Suprapubic skin (tissue), 4 donors: ENCODE measurements around the gene PARD6B. TPM values are rescaled to one million over a fixed set of nuclear protein-coding genes. Genes with fewer than 3 reads are reported as not detected.
A peak's percentile ranks its signal among the peaks of the same experiment; 100 is the strongest.
"Not testable (repeated sequence)": the region's sequence is repeated elsewhere in the genome, so short reads cannot be mapped to it uniquely, and the experiment has no call there.

Experiments used
- DNase-seq, 2 donors: peaks; one replicate each; pipeline ENCODE4 v3.0.0-alpha.2; 2019; ENCODE audit warnings: low spot score in 2 of 2
- H3K27ac ChIP-seq: fragments of 200-600 bp; sonication (generic); one replicate; pipeline ENCODE4 v1.5.1; 2019
- H3K27me3 ChIP-seq: fragments of 200-600 bp; sonication (generic); one replicate; pipeline ENCODE4 v1.5.1; 2019
- H3K36me3 ChIP-seq: fragments of 200-600 bp; sonication (generic); one replicate; pipeline ENCODE4 v1.5.1; 2019
- H3K4me1 ChIP-seq: fragments of 200-600 bp; sonication (generic); one replicate; pipeline ENCODE4 v1.5.1; 2019
- H3K4me3 ChIP-seq: fragments of 200-600 bp; sonication (generic); one replicate; pipeline ENCODE4 v1.5.1; 2019; ENCODE audit warnings: mild to moderate bottlenecking
- H3K9me3 ChIP-seq: fragments of 200-600 bp; sonication (generic); one replicate; pipeline ENCODE4 v1.5.1; 2019
- EP300 ChIP-seq: sonication (generic); formaldehyde crosslinking; IDR thresholded peaks from one replicate; pipeline ENCODE4 v1.6.1; 2017; ENCODE audit warnings: antibody characterized with exemption
- POLR2A ChIP-seq, 2 donors: fragments of 450-650 bp; IDR thresholded peaks; one replicate each; pipeline ENCODE4 v1.6.1; 2017; ENCODE audit warnings: antibody characterized with exemption in 2 of 2, mild to moderate bottlenecking in 2 of 2, moderate library complexity in 2 of 2
- POLR2AphosphoS5 ChIP-seq, 3 donors: sonication (generic); formaldehyde crosslinking; IDR thresholded peaks; one replicate each; pipeline ENCODE4 v1.6.1; 2017; ENCODE audit warnings: antibody characterized with exemption in 3 of 3
- WGBS: methylation state at CpG from one replicate; pipeline ENCODE4 v1.1.5; 2018; 5-methylcytosine and 5-hydroxymethylcytosine counted together
- total RNA-seq, 4 donors: library from RNA; depleted of rRNA; stranded (reverse); fragments of >200 nt; gene quantifications; one replicate each; pipeline ENCODE4 v1.1.0, GENCODE V29; 2016
- TF ChIP-seq, protein P1 (sequence below), 2 donors: fragments of 200-600 bp in 1 of 2; fragments of 450-650 bp in 1 of 2; sonication (generic) in 1 of 2; IDR thresholded peaks; one replicate each; pipeline ENCODE4 v1.5.1; 2016 to 2019; ENCODE audit warnings: antibody characterized with exemption in 2 of 2, mild to moderate bottlenecking in 1 of 2, moderate library complexity in 1 of 2

Gene PARD6B
- total RNA-seq, 4 donors from 2014 or later: 7.6 to 10.3 (median 8.4) TPM

GRCh38 chr20:50788045-50788991 is 56.9 kb downstream of the PARD6B start:
- TF ChIP-seq, protein P1, sequence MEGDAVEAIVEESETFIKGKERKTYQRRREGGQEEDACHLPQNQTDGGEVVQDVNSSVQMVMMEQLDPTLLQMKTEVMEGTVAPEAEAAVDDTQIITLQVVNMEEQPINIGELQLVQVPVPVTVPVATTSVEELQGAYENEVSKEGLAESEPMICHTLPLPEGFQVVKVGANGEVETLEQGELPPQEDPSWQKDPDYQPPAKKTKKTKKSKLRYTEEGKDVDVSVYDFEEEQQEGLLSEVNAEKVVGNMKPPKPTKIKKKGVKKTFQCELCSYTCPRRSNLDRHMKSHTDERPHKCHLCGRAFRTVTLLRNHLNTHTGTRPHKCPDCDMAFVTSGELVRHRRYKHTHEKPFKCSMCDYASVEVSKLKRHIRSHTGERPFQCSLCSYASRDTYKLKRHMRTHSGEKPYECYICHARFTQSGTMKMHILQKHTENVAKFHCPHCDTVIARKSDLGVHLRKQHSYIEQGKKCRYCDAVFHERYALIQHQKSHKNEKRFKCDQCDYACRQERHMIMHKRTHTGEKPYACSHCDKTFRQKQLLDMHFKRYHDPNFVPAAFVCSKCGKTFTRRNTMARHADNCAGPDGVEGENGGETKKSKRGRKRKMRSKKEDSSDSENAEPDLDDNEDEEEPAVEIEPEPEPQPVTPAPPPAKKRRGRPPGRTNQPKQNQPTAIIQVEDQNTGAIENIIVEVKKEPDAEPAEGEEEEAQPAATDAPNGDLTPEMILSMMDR (IDR thresholded peaks at IDR 0.05): no peak
- TF ChIP-seq POLR2A (IDR thresholded peaks at IDR 0.05): no peak
- no peak for TF ChIP-seq POLR2AphosphoS5 (IDR thresholded peaks at IDR 0.05)
- TF ChIP-seq EP300: no peak
- H3K27me3 ChIP-seq: no peaks in the 10 kb centered on the region
- 63% methylated on average over 18 of the region's 18 CpGs for WGBS
- H3K36me3 ChIP-seq: no peaks in the 10 kb centered on the region
- DNase-seq: no peak
- peaks cover 14% of the 10 kb centered on the region for H3K4me1 ChIP-seq
- H3K4me3 ChIP-seq: no peak overlapping the region
- no peak overlapping the region for H3K27ac ChIP-seq
- no peaks in the 10 kb centered on the region for H3K9me3 ChIP-seq

- 57% methylated on average over 11 of the region's 11 CpGs for WGBS
- Histone ChIP-seq H3K4me3 (no peak overlapping the region), H3K36me3 (no peaks in the 10 kb centered on the region), H3K4me1 (peaks cover 24% of the 10 kb centered on the region), H3K27me3 (no peaks in the 10 kb centered on the region), H3K9me3 (no peaks in the 10 kb centered on the region), H3K27ac (peak overlapping the region; percentile 77)
- TF ChIP-seq POLR2A (IDR thresholded peaks at IDR 0.05) (no peak), POLR2AphosphoS5 (IDR thresholded peaks at IDR 0.05) (no peak), EP300 (no peak)
- TF ChIP-seq, protein P1 (IDR thresholded peaks at IDR 0.05): no peak
- DNase-seq: no peak
Observed at GRCh38 chr20:50789968-50790650, 58.7 kb downstream of the PARD6B start.

DNA sequence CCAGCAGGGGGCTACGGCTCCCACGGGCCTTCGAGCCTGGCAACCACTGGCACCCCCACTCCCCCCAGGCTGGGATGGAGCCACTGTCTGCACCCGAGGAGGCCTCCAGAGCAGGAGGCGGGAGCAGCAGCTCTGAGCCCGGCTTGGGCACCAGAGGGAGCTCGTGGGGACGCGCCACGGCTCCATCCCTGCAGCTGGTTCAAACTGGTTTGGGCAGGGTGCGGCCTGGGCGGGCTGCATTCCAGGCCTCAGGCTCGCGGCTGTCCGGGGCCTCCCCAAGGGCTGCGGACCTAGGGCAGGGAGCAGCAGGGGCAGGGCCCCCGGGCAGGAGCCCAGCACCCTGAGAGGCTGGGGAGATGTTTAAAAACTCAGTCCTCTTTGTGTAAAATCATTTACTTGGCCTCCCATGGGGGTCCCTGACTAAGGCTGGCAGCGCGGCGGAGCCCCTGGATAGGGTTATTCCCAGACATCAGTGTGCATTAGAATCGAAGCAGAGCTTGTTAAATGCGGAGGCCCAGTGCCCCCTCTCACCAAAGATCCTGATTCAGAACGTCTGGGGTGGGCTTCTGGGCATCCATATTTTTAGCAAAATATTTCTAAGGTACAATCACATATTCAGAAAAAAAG is 59.4 kb downstream of the PARD6B start:
- Histone ChIP-seq H3K4me3 (peak overlapping the region; percentile 22), H3K27me3 (no peaks in the 10 kb centered on the region), H3K9me3 (no peaks in the 10 kb centered on the region), H3K27ac (peak overlapping the region; percentile 77), H3K4me1 (peaks cover 29% of the 10 kb centered on the region), H3K36me3 (no peaks in the 10 kb centered on the region)
- WGBS: 14% methylated on average over 18 of the region's 23 CpGs
- no peak for TF ChIP-seq EP300
- TF ChIP-seq POLR2AphosphoS5 (IDR thresholded peaks at IDR 0.05): peak in 1 of 3 donors; percentile 64
- TF ChIP-seq, protein P1 (IDR thresholded peaks at IDR 0.05): peak; percentile 15 to 89
- TF ChIP-seq POLR2A (IDR thresholded peaks at IDR 0.05): no peak
- peak; percentile 90 to 91 for DNase-seq

- WGBS: 84% methylated on average over 14 of the region's 14 CpGs
- no peaks in the 10 kb centered on the region for H3K9me3 ChIP-seq
- H3K36me3 ChIP-seq: no peaks in the 10 kb centered on the region
- TF ChIP-seq POLR2A (IDR thresholded peaks at IDR 0.05) (no peak), EP300 (no peak), POLR2AphosphoS5 (IDR thresholded peaks at IDR 0.05) (no peak)
- TF ChIP-seq, protein P1 (IDR thresholded peaks at IDR 0.05): no peak
- no peak overlapping the region for H3K27ac ChIP-seq
- H3K27me3 ChIP-seq: no peaks in the 10 kb centered on the region
- DNase-seq: no peak
- H3K4me3 ChIP-seq: no peak overlapping the region
- H3K4me1 ChIP-seq: peaks cover 29% of the 10 kb centered on the region
Observed at GRCh38 chr20:50792708-50793574, 61.6 kb downstream of the PARD6B start.

DNA sequence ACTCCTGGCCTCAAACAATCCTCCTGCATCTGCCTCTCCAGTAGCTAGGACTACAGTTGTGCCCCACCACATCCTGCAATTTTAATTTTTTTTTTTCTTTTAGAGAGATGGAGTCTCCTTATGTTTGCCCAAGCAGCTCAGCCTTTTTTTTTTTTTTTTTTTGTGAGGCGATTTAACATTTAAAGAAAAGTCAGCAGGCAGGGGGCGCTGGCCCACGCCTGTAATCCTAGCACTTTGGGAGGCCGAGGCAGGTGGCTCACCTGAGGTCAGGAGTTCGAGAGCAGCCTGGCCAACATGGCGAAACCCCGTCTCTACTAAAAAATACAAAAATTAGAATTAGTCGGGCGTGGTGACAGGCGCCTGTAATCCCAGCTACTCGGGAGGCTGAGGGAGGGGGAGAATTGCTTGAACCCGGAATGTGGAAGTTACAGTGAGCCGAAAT is 62.2 kb downstream of the PARD6B start:
- H3K27me3 ChIP-seq, DNase-seq, H3K27ac ChIP-seq, H3K36me3 ChIP-seq, H3K9me3 ChIP-seq, H3K4me3 ChIP-seq: not testable (repeated sequence)
- peaks cover 29% of the 10 kb centered on the region for H3K4me1 ChIP-seq
- 63% methylated on average over 13 of the region's 13 CpGs for WGBS
